GM10266 (cell line): ENCODE data around the gene CLEC9A.

ENCODE experiments used
- DNase-seq: peaks from one replicate; pipeline ENCODE4 v3.0.0; 2012; ENCODE audit errors: extremely low spot score
- TF ChIP-seq, protein P1 (sequence below): IDR thresholded peaks from 2 replicates; pipeline ENCODE4 v1.5.1; 2012; ENCODE audit warnings: mild to moderate bottlenecking, low read depth; ENCODE audit not compliant: control insufficient read depth, insufficient read depth; ENCODE audit errors: missing control alignments

CLEC9A gene

DNA sequence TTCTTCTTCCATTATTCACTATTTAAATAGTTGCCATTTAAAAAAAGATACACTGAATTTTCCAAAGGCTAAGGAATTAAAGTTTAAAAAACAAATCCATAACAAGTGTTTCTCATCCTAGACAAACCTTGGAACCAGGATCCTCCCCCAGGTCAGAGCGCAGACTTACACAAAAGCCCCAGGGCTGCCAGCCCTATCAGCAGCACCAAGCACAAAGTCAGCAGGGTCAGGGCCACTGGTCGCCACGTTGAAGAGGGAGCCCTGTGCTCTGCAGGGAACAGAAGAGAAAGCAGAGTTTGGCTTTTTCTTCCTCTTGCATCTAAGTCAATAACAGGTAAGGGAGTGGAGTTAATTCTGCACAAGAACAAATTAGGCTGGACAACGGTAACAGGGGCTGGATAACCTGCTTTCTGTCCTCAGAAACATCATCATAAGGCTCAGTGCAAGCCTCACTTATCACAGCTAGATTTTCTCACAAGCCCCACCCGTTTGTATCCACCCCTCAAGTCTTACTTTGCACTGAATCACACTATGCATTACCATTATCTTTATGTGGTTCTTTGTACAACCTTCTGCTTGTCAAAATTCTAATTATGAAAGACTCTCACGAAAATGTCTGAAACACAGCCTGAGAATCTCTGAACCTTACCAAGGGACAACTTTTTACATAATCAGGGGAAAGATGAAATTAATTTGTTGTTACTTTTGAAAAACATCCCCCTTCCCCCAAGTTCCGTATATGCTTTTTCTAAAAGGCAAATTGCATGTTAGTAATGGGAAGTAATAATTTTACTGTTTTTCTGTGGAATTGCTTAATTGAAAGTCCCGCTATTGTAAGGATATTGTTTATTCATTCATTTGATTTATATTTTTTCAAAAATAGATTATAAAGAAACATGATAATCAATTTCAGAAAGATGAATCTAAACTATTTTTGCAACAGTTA lies 58.7 kb downstream of the CLEC9A start:
- TF ChIP-seq, protein P1, sequence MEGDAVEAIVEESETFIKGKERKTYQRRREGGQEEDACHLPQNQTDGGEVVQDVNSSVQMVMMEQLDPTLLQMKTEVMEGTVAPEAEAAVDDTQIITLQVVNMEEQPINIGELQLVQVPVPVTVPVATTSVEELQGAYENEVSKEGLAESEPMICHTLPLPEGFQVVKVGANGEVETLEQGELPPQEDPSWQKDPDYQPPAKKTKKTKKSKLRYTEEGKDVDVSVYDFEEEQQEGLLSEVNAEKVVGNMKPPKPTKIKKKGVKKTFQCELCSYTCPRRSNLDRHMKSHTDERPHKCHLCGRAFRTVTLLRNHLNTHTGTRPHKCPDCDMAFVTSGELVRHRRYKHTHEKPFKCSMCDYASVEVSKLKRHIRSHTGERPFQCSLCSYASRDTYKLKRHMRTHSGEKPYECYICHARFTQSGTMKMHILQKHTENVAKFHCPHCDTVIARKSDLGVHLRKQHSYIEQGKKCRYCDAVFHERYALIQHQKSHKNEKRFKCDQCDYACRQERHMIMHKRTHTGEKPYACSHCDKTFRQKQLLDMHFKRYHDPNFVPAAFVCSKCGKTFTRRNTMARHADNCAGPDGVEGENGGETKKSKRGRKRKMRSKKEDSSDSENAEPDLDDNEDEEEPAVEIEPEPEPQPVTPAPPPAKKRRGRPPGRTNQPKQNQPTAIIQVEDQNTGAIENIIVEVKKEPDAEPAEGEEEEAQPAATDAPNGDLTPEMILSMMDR: no peak
- no peak for DNase-seq

DNA sequence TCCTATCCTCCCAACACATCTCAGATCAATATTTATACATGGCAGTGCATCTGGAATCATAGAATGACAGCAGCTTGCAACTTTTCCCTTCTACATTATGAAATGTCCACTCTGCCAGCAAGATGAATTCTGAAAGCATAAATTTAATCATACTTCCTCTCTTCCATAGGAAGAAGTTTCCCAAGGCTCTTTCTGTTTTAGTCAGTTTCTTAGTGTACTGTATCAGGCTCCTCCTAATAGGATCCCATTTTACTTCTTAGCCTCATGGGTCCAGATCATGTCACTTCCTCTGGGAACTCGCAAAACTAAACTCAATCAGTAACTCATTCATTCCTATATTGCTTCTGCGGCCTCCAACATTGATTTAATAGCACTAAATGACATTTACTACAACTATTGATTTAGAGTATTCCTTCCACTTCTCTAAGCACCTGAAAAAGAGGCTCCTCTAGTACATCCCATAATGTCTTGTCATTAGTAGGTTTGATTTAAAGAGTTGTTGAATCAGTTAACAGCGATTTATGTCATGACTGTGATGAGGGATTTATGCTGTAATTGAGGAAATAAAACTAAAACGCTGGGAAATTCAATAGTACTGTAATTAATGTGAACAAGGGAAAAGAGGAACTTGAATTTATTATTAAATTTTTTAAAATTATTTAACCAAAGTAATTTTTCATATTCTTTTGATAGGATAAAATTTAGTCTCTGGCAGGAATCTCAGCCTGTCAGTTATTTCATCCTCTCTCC lies 64.3 kb downstream of the CLEC9A start:
- DNase-seq: no peak
- TF ChIP-seq, protein P1: no peak

DNA sequence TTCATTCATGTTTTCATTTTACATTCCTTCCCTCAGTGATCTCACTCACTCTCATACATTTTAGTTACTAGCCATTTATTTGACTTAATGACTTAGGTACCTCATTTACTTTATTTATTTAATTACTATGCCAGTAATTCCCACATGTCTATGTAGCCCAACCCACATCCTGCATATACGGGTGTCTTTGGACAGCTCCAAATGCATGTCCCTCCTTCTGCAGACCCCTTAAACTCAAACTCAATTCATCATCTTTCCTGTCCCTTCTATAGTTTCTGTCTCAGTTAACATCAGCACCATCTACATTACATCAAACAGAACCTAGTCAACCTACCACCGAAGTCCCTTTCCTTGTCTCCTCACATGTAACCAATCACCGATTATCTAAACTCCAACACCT lies 65.5 kb downstream of the CLEC9A start:
- DNase-seq: no peak
- TF ChIP-seq, protein P1: no peak

DNA sequence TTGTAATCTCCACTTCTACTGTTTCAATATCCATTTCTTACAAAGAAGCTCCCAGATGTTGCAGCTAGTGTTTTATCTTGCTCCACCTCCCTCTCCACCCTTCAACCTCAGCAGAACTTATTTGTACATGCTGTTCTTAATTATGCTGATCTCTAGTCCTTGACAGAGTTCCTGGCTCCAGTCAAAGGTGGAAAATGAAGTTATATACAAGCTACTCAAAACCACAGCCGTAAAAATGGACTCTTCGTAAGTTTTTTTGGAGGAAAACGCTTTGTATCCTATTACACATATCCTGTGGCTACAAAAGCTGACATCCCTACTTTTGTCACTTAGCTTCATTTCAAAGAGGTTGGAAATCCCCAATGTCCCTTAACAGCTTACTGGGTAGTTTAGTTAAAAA lies 67.0 kb downstream of the CLEC9A start:
- no peak for DNase-seq
- TF ChIP-seq, protein P1: no peak

DNA sequence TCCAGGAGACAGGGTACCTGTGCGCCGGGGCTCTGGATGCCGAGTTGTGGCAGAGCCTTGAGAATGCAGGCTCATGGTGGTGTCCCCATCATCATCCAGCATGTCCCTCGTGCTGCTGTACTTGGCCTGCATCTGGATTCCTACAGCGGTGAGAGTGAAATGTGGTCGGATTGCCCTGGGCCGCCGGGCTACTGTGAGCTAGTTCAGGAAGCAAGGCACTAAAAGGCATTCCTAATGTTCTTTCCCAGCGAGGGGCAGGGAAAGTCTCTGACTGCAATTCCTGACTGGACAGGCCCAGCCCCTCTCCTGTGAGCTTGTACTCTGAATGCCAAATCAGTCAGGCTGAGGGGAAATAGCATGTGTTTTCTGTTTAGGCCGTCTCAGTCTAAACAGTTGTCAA lies 68.3 kb downstream of the CLEC9A start, which contains the start of gene CLEC1A:
TSS of gene CLEC1A (minus strand) at position 195 of the 400 bp plus-strand sequence. CDS start at position 132, 63 bp downstream.
- DNase-seq: no peak

DNA sequence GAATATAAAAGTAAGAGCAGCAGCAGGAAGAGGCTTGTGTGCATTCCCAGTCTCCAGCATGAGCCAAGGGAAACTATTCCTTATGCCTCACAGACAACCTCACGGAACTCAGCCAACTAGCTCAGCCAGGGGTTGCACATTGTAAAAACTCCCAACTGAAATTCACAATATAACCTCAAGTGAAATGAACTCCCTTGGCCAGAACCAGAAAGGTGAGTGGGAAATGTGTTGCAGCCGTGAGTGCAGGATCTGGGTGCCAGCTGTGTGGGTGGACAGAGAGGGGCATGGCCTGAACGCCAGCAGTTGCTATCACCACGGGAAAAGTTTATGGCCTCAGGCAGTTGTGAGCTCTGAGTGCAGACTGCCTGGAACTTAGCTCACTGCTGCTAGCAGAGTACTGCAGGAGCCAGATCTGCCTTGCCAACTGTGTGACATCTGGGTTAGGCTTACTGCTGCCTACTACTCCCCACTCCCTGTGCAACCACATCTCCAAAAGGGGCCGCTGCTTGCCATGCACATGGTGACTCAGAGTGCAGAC lies 70.6 kb downstream of the CLEC9A start:
- TF ChIP-seq, protein P1: no peak
- DNase-seq: no peak

More for the DNA sequence above, 68.3 kb downstream of the CLEC9A start, which contains the start of gene CLEC1A:
- TF ChIP-seq, protein P1: no peak

DNA sequence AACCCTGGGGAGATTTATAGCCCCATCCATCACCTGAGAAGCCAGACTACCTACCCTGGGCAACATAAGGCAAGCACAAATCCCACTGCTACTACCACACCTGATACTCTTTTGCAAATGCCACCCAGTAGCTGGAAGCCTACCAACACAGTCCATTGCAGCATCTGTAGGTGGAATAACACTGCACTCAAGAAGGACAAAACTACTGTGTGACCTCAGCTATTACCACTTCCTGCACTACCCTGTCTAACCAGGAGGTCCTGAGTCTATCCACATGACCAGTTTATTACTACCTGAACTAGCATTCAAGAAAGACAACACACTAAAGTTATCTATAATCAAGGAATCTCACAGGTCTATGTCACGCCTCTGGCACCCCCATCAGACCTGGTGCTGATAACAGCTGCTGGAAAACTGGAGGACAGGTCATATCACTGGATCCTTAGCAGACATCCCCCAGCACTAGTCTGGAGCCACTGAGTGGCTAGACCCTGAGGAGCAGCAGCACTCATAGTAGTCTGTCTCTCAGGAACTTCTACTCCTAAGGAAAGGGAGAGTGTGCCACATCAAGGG lies 71.3 kb downstream of the CLEC9A start:
- no peak for DNase-seq
- TF ChIP-seq, protein P1: no peak
